Testis (tissue), 3 donors: ENCODE results near the gene TTC28. TPM values are rescaled to one million over a fixed set of nuclear protein-coding genes. Genes with fewer than 3 reads are reported as not detected.

Source experiments
- DNase-seq: peaks from one replicate; pipeline ENCODE4 v3.0.0-alpha.2; 2019
- H3K27ac ChIP-seq, 2 donors: fragments of 200-600 bp; sonication (generic); one replicate each; pipeline ENCODE4 v1.5.1; 2019
- H3K27me3 ChIP-seq: fragments of 200-600 bp; sonication (generic); one replicate; pipeline ENCODE4 v1.5.1; 2019
- H3K36me3 ChIP-seq: fragments of 200-600 bp; sonication (generic); one replicate; pipeline ENCODE4 v1.5.1; 2017; ENCODE audit warnings: low read depth; ENCODE audit errors: missing control alignments
- H3K4me1 ChIP-seq: fragments of 200-600 bp; sonication (generic); one replicate; pipeline ENCODE4 v1.5.1; 2019
- H3K4me3 ChIP-seq, 2 donors: fragments of 200-600 bp; sonication (generic); one replicate each; pipeline ENCODE4 v1.5.1; 2017 to 2019
- H3K9me3 ChIP-seq: fragments of 200-600 bp; sonication (generic); one replicate; pipeline ENCODE4 v1.5.1; 2017
- POLR2A ChIP-seq: fragments of 450-650 bp; IDR thresholded peaks from one replicate; pipeline ENCODE4 v1.6.1; 2017; ENCODE audit warnings: antibody characterized with exemption, mild to moderate bottlenecking, moderate library complexity
- WGBS, 2 donors: methylation state at CpG; one replicate each; pipeline ENCODE4 v1.1.5; 2018; 5-methylcytosine and 5-hydroxymethylcytosine counted together
- intact Hi-C: fragments of 100-400 bp; cut with DNase I; formaldehyde crosslinking; loops from one replicate; pipeline ENCODE4 v1.15.1; 2023; ENCODE audit warnings: low total_unique reads
- polyA plus RNA-seq: library from polyadenylated mRNA; stranded (reverse); fragments of 350-450 nt; fragmentation: Illumina TruSeq; extraction: RNeasy Lipid Tissue Mini Kit (QIAGEN cat#74804); gene quantifications from one replicate; pipeline ENCODE4 v1.2.3, GENCODE V29; 2014; ENCODE audit warnings: low read depth, low replicate concordance; ENCODE audit not compliant: insufficient read depth
- total RNA-seq, 2 donors: library from RNA; depleted of rRNA; stranded (reverse); fragments of >200 nt; gene quantifications; one replicate each; pipeline ENCODE4 v1.2.3, GENCODE V29; 2016
- TF ChIP-seq, protein P1 (sequence below), 3 experiments: fragments of 450-650 bp in 2 of 3; fragments of 200-600 bp in 1 of 3; sonication (generic) in 1 of 3; IDR thresholded peaks; one replicate each; pipeline ENCODE4 v1.5.1; 2016 to 2019; ENCODE audit warnings: antibody characterized with exemption in 3 of 3, mild to moderate bottlenecking in 2 of 3, moderate library complexity in 1 of 3

The TTC28 gene
- total and polyA plus RNA-seq, 3 donors from 2014 or later: 29.4 to 121 (median 75.5) TPM

DNA sequence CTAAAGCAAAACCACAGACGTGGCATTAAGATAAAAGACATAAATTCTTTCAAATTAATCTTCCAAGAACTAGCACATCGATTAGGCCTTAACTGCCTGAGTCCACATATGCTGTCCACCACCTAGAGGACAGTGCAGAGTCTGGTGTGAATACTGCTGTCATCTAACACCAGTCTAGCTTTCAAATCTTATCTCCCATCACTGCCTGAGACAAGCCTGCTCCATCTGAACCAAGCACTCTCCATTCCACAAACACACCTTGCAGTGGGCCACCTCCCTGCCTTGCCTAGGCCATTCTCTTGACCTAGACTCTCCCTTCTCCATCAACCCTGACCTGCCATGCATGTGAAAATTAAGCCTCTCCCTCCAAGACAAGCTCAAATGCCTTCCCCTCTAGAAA lies 631.1 kb downstream of the TTC28 start:
- no peak for DNase-seq
- Histone ChIP-seq H3K36me3 (no peaks in the 10 kb centered on the region), H3K9me3 (no peaks in the 10 kb centered on the region), H3K27ac (peak overlapping the region in 1 of 2 donors; percentile 44), H3K27me3 (no peaks in the 10 kb centered on the region), H3K4me1 (peaks cover 6% of the 10 kb centered on the region), H3K4me3 (no peak overlapping the region)
- intact Hi-C loops: no loop called here
- TF ChIP-seq, protein P1, sequence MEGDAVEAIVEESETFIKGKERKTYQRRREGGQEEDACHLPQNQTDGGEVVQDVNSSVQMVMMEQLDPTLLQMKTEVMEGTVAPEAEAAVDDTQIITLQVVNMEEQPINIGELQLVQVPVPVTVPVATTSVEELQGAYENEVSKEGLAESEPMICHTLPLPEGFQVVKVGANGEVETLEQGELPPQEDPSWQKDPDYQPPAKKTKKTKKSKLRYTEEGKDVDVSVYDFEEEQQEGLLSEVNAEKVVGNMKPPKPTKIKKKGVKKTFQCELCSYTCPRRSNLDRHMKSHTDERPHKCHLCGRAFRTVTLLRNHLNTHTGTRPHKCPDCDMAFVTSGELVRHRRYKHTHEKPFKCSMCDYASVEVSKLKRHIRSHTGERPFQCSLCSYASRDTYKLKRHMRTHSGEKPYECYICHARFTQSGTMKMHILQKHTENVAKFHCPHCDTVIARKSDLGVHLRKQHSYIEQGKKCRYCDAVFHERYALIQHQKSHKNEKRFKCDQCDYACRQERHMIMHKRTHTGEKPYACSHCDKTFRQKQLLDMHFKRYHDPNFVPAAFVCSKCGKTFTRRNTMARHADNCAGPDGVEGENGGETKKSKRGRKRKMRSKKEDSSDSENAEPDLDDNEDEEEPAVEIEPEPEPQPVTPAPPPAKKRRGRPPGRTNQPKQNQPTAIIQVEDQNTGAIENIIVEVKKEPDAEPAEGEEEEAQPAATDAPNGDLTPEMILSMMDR (IDR thresholded peaks at IDR 0.05): no peak
- TF ChIP-seq POLR2A: no peak
- 36% methylated on average over 2 of the region's 2 CpGs for WGBS, 2 donors

DNA sequence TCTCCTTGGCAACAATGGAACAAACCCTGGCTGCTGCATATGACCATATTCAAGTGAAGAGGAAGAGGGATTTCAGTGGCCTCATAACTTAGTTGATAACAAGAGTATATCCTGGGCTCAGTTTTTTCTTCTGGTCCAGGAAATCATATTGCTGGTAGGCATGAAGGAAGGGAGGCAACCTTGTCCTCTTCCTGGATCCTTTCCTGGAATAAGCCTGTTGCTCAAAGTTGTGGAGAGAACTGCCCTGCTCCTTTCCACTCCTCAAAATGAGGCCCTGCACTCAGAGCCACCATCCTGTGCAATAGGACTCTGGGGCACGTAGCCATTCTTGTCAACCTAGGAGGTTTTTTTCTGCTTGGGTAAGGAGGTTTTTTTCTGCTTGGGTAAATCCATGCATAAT lies 631.9 kb downstream of the TTC28 start:
- TF ChIP-seq, protein P1 (IDR thresholded peaks at IDR 0.05): no peak
- TF ChIP-seq POLR2A: no peak
- Histone ChIP-seq H3K27me3 (no peaks in the 10 kb centered on the region), H3K27ac (no peak overlapping the region), H3K4me3 (no peak overlapping the region), H3K36me3 (no peaks in the 10 kb centered on the region), H3K4me1 (peaks cover 6% of the 10 kb centered on the region), H3K9me3 (no peaks in the 10 kb centered on the region)
- no peak for DNase-seq
- 74 to 83% methylated on average over 1 of the region's 1 CpG for WGBS, 2 donors
- intact Hi-C loops: no loop called here

DNA sequence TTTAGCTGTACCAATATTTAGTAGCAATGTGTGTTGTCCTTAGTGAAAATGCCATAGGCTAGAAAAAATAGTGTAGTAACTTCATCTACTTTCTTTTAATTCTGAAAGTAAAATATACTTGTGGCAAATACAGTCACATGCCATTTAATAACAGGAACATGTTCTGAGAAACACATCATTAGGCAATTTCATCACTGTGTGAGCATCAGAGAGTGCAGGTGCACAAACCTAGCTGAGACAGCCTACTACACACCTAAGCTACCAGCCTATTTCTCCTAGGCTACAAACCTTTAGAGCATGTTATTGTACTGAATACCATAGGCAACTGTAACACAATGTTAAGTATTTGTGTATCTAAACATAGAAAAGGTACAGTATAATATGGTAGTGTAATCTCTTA lies 633.5 kb downstream of the TTC28 start:
- intact Hi-C loops: no loop called here
- Histone ChIP-seq H3K4me3 (no peak overlapping the region), H3K27ac (no peak overlapping the region), H3K4me1 (peaks cover 6% of the 10 kb centered on the region), H3K9me3 (no peaks in the 10 kb centered on the region), H3K27me3 (no peaks in the 10 kb centered on the region), H3K36me3 (no peaks in the 10 kb centered on the region)
- DNase-seq: no peak
- TF ChIP-seq, protein P1 (IDR thresholded peaks at IDR 0.05): no peak
- no peak for TF ChIP-seq POLR2A

DNA sequence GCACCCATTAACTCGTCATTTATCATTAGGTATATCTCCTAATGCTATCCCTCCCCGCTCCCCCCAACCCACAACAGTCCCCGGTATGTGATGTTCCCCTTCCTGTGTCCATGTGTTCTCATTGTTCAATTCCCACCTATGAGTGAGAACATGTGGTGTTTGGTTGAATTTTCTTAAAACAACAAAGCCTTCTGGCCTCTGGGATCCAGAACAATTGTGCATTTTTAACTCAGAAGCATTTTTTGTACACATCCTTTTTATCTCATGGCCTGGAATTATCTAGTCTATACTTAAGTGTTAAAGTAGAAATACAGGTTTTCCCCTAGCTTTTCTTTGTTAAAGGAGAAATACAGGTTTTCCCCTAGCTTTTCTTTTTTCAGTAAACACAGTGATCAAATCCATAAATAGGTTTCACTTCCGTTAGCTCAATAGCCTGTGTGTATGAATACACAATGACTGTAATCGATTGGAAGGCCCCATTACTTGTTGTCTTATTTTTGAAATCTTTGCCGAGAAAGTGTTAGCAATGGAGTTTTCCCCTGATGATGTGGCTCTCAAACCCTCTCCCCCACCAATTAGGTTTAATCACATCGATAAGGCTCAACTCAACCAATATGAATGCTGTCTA lies 635.0 kb downstream of the TTC28 start:
- intact Hi-C loops: no loop called here
- Histone ChIP-seq H3K36me3 (no peaks in the 10 kb centered on the region), H3K9me3 (no peaks in the 10 kb centered on the region), H3K27ac (no peak overlapping the region), H3K4me3 (no peak overlapping the region), H3K4me1 (peaks cover 6% of the 10 kb centered on the region), H3K27me3 (no peaks in the 10 kb centered on the region)
- 81 to 85% methylated on average over 7 of the region's 7 CpGs for WGBS, 2 donors
- TF ChIP-seq, protein P1 (IDR thresholded peaks at IDR 0.05): no peak
- TF ChIP-seq POLR2A: no peak
- no peak for DNase-seq

DNA sequence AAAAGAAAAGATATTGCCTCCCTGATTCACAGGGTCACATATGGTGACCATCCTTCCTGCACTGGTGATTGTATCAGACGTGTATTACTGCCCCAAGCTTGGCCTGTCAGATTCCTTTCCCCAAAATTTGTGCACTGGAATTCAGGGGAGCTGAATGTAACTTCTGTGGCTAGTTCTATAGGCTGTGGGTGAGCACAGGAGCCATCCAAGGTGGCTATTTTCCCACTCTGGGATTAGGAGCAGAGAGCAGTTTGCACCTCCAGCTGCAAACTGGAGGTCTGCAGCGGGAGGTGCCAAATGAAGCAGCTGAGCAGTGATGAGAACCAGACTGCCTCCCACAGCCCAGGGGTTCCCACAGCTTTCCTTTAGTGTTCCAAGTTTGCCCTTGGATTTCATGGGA lies 636.4 kb downstream of the TTC28 start:
- no peak overlapping the region for H3K4me3 ChIP-seq
- H3K27me3 ChIP-seq: no peaks in the 10 kb centered on the region
- TF ChIP-seq, protein P1 (IDR thresholded peaks at IDR 0.05): no peak
- no peak for TF ChIP-seq POLR2A
- H3K4me1 ChIP-seq: no peaks in the 10 kb centered on the region
- no peak overlapping the region for H3K27ac ChIP-seq
- H3K36me3 ChIP-seq: no peaks in the 10 kb centered on the region
- H3K9me3 ChIP-seq: no peaks in the 10 kb centered on the region
- intact Hi-C loops: no loop called here
- no peak for DNase-seq
- 63 to 65% methylated on average over 2 of the region's 2 CpGs for whole genome bisulfite sequencing, 2 donors
